ENCODE data around the gene EMC1. TPM values are rescaled to one million over a fixed set of nuclear protein-coding genes. Genes with fewer than 3 reads are reported as not detected.

EMC1 gene
- total RNA-seq, 1 donor from 2014 or later = 27.6 TPM

- Histone ChIP-seq H3K27me3 (ENCODE audit: low read depth) (no peaks in the 10 kb centered on the region), H3K9me3 (replicated peaks) (no peaks in the 10 kb centered on the region), H3K27ac (replicated peaks) (no peak overlapping the region), H3K36me3 (peaks cover 48% of the 10 kb centered on the region), H3K4me1 (peaks cover 42% of the 10 kb centered on the region), H3K4me3 (no peak overlapping the region)
- intact Hi-C loops (cut with micrococcal nuclease) = no loop called here
- no peak for DNase-seq
- TF ChIP-seq CTCF (IDR thresholded peaks at IDR 0.05; ENCODE audit: borderline replicate concordance) = no peak
Measured at GRCh38 chr1:19255288-19255687, 4.0 kb upstream of the EMC1 start.

- no peak for DNase-seq
- Histone ChIP-seq H3K4me1 (peaks cover 51% of the 10 kb centered on the region), H3K27me3 (ENCODE audit: low read depth) (no peaks in the 10 kb centered on the region), H3K36me3 (peaks cover 40% of the 10 kb centered on the region), H3K9me3 (replicated peaks) (no peaks in the 10 kb centered on the region), H3K27ac (replicated peaks) (no peak overlapping the region), H3K4me3 (no peak overlapping the region)
- TF ChIP-seq CTCF (IDR thresholded peaks at IDR 0.05; ENCODE audit: borderline replicate concordance) = no peak
- intact Hi-C loops (cut with micrococcal nuclease) = no loop called here
Measured at GRCh38 chr1:19254416-19254815, 3.1 kb upstream of the EMC1 start.

- no peak for DNase-seq
- Histone ChIP-seq H3K9me3 (replicated peaks) (no peaks in the 10 kb centered on the region), H3K4me3 (peak overlapping the region; percentile 97), H3K36me3 (peaks cover 5% of the 10 kb centered on the region), H3K4me1 (peaks cover 46% of the 10 kb centered on the region), H3K27me3 (ENCODE audit: low read depth) (no peaks in the 10 kb centered on the region), H3K27ac (replicated peaks) (peak overlapping the region; percentile 98)
- intact Hi-C loops (cut with micrococcal nuclease) = no loop called here
- no peak for TF ChIP-seq CTCF (IDR thresholded peaks at IDR 0.05; ENCODE audit: borderline replicate concordance)
Measured at GRCh38 chr1:19250629-19251304, 557 bp downstream of the EMC1 start.

GRCh38 chr1:19240673-19241538 is 10.4 kb downstream of the EMC1 start:
- Histone ChIP-seq H3K4me3 (no peak overlapping the region), H3K27ac (replicated peaks) (no peak overlapping the region), H3K27me3 (ENCODE audit: low read depth) (no peaks in the 10 kb centered on the region), H3K4me1 (peaks cover 9% of the 10 kb centered on the region), H3K9me3 (replicated peaks) (no peaks in the 10 kb centered on the region), H3K36me3 (peaks cover 93% of the 10 kb centered on the region)
- DNase-seq = peak; percentile 29
- intact Hi-C loops (cut with micrococcal nuclease) = no loop called here
- TF ChIP-seq CTCF (IDR thresholded peaks at IDR 0.05; ENCODE audit: borderline replicate concordance) = peak; percentile 98

- intact Hi-C loops (cut with micrococcal nuclease) = no loop called here
- Histone ChIP-seq H3K9me3 (replicated peaks) (no peaks in the 10 kb centered on the region), H3K4me3 (no peak overlapping the region), H3K27me3 (ENCODE audit: low read depth) (no peaks in the 10 kb centered on the region), H3K4me1 (peaks cover 9% of the 10 kb centered on the region), H3K27ac (replicated peaks) (no peak overlapping the region), H3K36me3 (peaks cover 97% of the 10 kb centered on the region)
- no peak for DNase-seq
- no peak for TF ChIP-seq CTCF (IDR thresholded peaks at IDR 0.05; ENCODE audit: borderline replicate concordance)
Measured at GRCh38 chr1:19239876-19240275, 11.4 kb downstream of the EMC1 start.
